SK-N-SH (cell line): ENCODE results near the gene CNTNAP5.

Experiments
- CTCF ChIP-seq: fragments of 200-600 bp; sonication (generic); IDR thresholded peaks from 2 replicates; pipeline ENCODE4 v1.6.1; 2017; ENCODE audit warnings: antibody characterized with exemption, mild to moderate bottlenecking, moderate library complexity
- EP300 ChIP-seq, 2 experiments: IDR thresholded peaks; 2 replicates each; pipeline versions ENCODE4 v1.4.0 to v1.6.1; 2012; ENCODE audit warnings: borderline replicate concordance in 1 of 2, low read depth in 1 of 2, low read length in 1 of 2
- JUND ChIP-seq: IDR thresholded peaks from 2 replicates; pipeline ENCODE4 v1.4.0; 2012
- RCOR1 ChIP-seq: fragments of 150-350 bp; IDR thresholded peaks from 2 replicates; pipeline ENCODE4 v1.6.1; 2017; ENCODE audit warnings: antibody characterized with exemption, low read length
- YY1 ChIP-seq: IDR thresholded peaks from 2 replicates; pipeline ENCODE4 v1.4.0; 2012; ENCODE audit warnings: low read depth, mild to moderate bottlenecking
- TF ChIP-seq, protein P1 (sequence below): IDR thresholded peaks from 2 replicates; pipeline ENCODE4 v1.4.0; 2012; ENCODE audit warnings: low read depth
- TF ChIP-seq, protein P2 (sequence below): IDR thresholded peaks from 2 replicates; pipeline ENCODE4 v1.6.1; 2012; ENCODE audit warnings: mild to moderate bottlenecking, low read depth, low read length, moderate library complexity

DNA sequence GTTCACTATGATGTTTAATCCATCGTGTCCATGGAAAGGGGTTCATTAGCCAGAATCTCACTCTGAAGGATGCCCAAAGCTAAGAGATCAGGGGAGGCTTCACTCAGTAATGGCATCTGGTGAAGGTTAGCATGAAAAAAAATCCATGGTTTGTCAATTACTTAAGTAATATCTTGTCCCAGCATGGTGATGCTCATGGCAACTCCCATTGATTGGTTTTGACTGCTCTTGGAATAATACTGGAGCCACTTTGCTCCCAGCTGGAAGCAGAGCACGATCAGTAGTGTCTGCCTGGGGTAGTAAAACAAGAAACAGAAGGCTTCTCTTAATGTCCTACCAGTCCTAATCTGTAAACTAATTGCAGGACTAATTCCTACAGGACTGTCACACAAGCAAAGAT lies 799.4 kb downstream of the CNTNAP5 start:
- TF ChIP-seq EP300 (IDR thresholded peaks at IDR 0.05; ENCODE audit: borderline replicate concordance in 1 of 2, low read depth in 1 of 2, low read length in 1 of 2) (0 out of 4 replicates have a peak, but pooled peaks of 1 of the 2 experiments have one; percentile 11), CTCF (no peak), JUND (no peak), RCOR1 (no peak), YY1 (no peak)
- TF ChIP-seq, protein P1, sequence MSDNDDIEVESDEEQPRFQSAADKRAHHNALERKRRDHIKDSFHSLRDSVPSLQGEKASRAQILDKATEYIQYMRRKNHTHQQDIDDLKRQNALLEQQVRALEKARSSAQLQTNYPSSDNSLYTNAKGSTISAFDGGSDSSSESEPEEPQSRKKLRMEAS, result no peak
- TF ChIP-seq, protein P2, sequence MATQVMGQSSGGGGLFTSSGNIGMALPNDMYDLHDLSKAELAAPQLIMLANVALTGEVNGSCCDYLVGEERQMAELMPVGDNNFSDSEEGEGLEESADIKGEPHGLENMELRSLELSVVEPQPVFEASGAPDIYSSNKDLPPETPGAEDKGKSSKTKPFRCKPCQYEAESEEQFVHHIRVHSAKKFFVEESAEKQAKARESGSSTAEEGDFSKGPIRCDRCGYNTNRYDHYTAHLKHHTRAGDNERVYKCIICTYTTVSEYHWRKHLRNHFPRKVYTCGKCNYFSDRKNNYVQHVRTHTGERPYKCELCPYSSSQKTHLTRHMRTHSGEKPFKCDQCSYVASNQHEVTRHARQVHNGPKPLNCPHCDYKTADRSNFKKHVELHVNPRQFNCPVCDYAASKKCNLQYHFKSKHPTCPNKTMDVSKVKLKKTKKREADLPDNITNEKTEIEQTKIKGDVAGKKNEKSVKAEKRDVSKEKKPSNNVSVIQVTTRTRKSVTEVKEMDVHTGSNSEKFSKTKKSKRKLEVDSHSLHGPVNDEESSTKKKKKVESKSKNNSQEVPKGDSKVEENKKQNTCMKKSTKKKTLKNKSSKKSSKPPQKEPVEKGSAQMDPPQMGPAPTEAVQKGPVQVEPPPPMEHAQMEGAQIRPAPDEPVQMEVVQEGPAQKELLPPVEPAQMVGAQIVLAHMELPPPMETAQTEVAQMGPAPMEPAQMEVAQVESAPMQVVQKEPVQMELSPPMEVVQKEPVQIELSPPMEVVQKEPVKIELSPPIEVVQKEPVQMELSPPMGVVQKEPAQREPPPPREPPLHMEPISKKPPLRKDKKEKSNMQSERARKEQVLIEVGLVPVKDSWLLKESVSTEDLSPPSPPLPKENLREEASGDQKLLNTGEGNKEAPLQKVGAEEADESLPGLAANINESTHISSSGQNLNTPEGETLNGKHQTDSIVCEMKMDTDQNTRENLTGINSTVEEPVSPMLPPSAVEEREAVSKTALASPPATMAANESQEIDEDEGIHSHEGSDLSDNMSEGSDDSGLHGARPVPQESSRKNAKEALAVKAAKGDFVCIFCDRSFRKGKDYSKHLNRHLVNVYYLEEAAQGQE, result no peak
